ENCODE results near the gene RABIF.

DNA sequence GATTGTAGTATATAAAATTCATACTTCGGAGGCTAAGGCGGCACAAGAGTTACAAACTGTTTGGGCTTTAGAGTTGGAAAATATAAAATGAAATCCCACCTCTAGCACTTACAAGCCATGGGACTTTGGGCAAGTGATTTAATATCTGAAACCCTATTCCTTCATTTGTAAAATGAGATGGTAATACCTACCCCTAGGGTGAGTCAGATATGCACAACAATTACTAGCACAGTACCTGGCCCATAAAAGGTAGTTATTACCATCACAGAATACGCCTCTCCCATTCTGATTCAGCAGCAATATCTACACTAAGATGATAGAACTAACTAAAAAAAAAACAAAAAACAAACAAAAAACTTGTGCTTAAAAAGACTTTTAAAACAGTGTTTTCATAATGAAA, 34.6 kb upstream of the RABIF start:
- TF ChIP-seq, protein P1, sequence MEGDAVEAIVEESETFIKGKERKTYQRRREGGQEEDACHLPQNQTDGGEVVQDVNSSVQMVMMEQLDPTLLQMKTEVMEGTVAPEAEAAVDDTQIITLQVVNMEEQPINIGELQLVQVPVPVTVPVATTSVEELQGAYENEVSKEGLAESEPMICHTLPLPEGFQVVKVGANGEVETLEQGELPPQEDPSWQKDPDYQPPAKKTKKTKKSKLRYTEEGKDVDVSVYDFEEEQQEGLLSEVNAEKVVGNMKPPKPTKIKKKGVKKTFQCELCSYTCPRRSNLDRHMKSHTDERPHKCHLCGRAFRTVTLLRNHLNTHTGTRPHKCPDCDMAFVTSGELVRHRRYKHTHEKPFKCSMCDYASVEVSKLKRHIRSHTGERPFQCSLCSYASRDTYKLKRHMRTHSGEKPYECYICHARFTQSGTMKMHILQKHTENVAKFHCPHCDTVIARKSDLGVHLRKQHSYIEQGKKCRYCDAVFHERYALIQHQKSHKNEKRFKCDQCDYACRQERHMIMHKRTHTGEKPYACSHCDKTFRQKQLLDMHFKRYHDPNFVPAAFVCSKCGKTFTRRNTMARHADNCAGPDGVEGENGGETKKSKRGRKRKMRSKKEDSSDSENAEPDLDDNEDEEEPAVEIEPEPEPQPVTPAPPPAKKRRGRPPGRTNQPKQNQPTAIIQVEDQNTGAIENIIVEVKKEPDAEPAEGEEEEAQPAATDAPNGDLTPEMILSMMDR (IDR thresholded peaks at IDR 0.05; ENCODE audit: low read depth, low read length): no peak
- TF ChIP-seq POLR2A (IDR thresholded peaks at IDR 0.05; ENCODE audit: extremely low read depth, insufficient read length): no peak
- TF ChIP-seq, protein P2, sequence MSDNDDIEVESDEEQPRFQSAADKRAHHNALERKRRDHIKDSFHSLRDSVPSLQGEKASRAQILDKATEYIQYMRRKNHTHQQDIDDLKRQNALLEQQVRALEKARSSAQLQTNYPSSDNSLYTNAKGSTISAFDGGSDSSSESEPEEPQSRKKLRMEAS (IDR thresholded peaks at IDR 0.05; ENCODE audit: low read depth, low read length): no peak
- no peak for TF ChIP-seq MYC (IDR thresholded peaks at IDR 0.05; ENCODE audit: low read depth, low read length)

Measured in NB4 (cell line).